ENCODE measurements around the gene HOXD1. TPM values are rescaled to one million over a fixed set of nuclear protein-coding genes. Genes with fewer than 3 reads are reported as not detected.

The HOXD1 gene
- total RNA-seq, 1 experiment from 2014 or later = not detected

DNA sequence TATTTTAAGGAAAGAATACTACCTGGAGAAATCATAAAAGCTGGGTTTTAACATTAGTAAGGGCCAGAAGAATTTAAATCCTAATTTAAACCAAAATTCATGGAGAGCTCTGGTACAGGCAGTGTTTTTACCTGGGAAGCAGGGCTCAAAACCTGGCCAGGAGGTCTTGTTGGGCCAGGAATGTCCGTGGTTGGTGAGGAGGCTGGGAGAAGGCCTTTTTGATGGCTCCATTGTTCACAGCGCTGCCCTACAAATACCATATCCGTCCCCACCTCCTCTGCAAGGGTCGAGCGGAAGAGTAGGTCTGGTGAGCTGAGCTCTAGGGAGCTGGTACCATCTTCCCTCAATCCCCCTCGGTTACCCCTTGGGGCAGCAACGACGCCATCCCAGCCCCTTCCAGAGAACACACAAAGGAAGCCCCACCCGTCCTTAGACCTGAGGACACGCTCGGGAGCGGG, 10.9 kb upstream of the HOXD1 start:
- no peak overlapping the region for H3K4me2 ChIP-seq

DNA sequence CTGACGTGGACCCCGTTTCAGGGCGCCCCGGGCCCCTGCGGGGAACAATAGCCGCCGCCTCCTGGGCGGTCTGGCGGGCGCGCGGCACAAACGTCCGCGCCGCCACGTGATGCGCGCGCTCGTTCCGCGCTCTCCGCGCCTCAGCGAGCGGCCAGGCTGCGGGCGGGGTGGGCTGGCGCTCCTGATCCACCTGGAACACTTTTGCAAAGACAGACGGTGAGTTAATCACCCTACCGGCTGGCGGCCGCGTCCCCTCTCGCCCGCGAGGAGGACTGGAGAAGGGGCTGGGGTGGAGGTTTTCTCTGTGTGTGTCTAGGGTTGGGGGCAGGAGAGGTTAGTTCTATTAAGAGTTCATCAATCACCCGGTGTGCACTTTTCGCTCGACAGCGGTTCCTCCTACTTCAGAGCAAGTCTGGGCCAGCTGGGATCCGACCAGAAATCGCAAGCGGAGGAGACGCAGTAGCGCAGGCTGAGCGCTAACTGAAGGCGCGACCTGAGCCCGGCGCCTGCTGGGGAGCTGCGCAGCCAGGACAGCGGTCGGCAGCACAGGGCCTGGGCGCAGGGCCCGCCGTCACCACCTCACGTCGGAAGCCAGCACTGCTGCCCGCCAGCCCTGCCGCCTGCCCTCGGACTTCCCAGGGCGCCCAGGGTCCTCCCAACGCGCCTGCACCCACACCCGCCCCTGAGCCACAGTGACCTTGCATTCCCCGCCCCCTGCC, 10.3 kb upstream of the HOXD1 start:
- no peaks in the 10 kb centered on the region for H3K36me3 ChIP-seq (ENCODE audit: low read depth)
- H4K20me1 ChIP-seq (ENCODE audit: insufficient read depth) = no peaks in the 10 kb centered on the region
- no peak overlapping the region for H3K4me3 ChIP-seq
- no peak for DNase-seq
- no peak overlapping the region for H3K27ac ChIP-seq
- intact Hi-C loops (cut with micrococcal nuclease; ENCODE audit: unreplicated experiment) = no loop called here
- H3F3A ChIP-seq (ENCODE audit: insufficient read depth, low read depth) = no peaks in the 10 kb centered on the region
- H3K79me2 ChIP-seq (ENCODE audit: low read depth) = no peaks in the 10 kb centered on the region
- H3K4me2 ChIP-seq = no peak overlapping the region
- CTCF ChIA-PET = no interaction called here
- H3K27me3 ChIP-seq (ENCODE audit: insufficient read depth, low read depth) = peaks cover 68% of the 10 kb centered on the region
- no TSS peak for BruUV-seq (replicated peaks)
- no peaks in the 10 kb centered on the region for H3K4me1 ChIP-seq (replicated peaks; ENCODE audit: insufficient read depth)
- TF ChIP-seq CTCF (conservative IDR thresholded peaks at IDR 0.05) = no peak
- no peak for TF ChIP-seq EZH2 (IDR thresholded peaks at IDR 0.05; ENCODE audit: low read depth)
- H2AFZ ChIP-seq = no peak overlapping the region
- POLR2A ChIA-PET (ENCODE audit: unreplicated experiment) = no interaction called here
- H3K9me3 ChIP-seq (ENCODE audit: insufficient read depth, low read depth) = no peaks in the 10 kb centered on the region
- H3K9me2 ChIP-seq (ENCODE audit: insufficient read depth) = no peaks in the 10 kb centered on the region

More for the DNA sequence above, 10.9 kb upstream of the HOXD1 start:
- BruUV-seq (replicated peaks) = no TSS peak
- H3K9me2 ChIP-seq (ENCODE audit: insufficient read depth) = no peaks in the 10 kb centered on the region
- H3K4me1 ChIP-seq (replicated peaks; ENCODE audit: insufficient read depth) = no peaks in the 10 kb centered on the region
- no peak overlapping the region for H2AFZ ChIP-seq
- POLR2A ChIA-PET (ENCODE audit: unreplicated experiment) = no interaction called here
- no peak for TF ChIP-seq CTCF (conservative IDR thresholded peaks at IDR 0.05)
- TF ChIP-seq EZH2 (IDR thresholded peaks at IDR 0.05; ENCODE audit: low read depth) = no peak
- no peak overlapping the region for H3K27ac ChIP-seq
- no peaks in the 10 kb centered on the region for H3K36me3 ChIP-seq (ENCODE audit: low read depth)
- H3F3A ChIP-seq (ENCODE audit: insufficient read depth, low read depth) = no peaks in the 10 kb centered on the region
- no peaks in the 10 kb centered on the region for H3K9me3 ChIP-seq (ENCODE audit: insufficient read depth, low read depth)
- no peak for DNase-seq
- no peaks in the 10 kb centered on the region for H4K20me1 ChIP-seq (ENCODE audit: insufficient read depth)
- intact Hi-C loops (cut with micrococcal nuclease; ENCODE audit: unreplicated experiment) = no loop called here
- CTCF ChIA-PET = no interaction called here
- peaks cover 74% of the 10 kb centered on the region for H3K27me3 ChIP-seq (ENCODE audit: insufficient read depth, low read depth)
- no peak overlapping the region for H3K4me3 ChIP-seq
- no peaks in the 10 kb centered on the region for H3K79me2 ChIP-seq (ENCODE audit: low read depth)

GRCh38 chr2:176178757-176179295, 9.6 kb upstream of the HOXD1 start:
- no peak overlapping the region for H3K4me3 ChIP-seq
- no peaks in the 10 kb centered on the region for H3K79me2 ChIP-seq (ENCODE audit: low read depth)
- intact Hi-C loops (cut with micrococcal nuclease; ENCODE audit: unreplicated experiment) = no loop called here
- H3K36me3 ChIP-seq (ENCODE audit: low read depth) = no peaks in the 10 kb centered on the region
- DNase-seq = no peak
- H3K9me3 ChIP-seq (ENCODE audit: insufficient read depth, low read depth) = no peaks in the 10 kb centered on the region
- H3K4me2 ChIP-seq = no peak overlapping the region
- ChIA-PET POLR2A (ENCODE audit: unreplicated experiment) (no interaction called here), CTCF (no interaction called here)
- no peaks in the 10 kb centered on the region for H4K20me1 ChIP-seq (ENCODE audit: insufficient read depth)
- H2AFZ ChIP-seq = no peak overlapping the region
- no peaks in the 10 kb centered on the region for H3K9me2 ChIP-seq (ENCODE audit: insufficient read depth)
- TF ChIP-seq EZH2 (IDR thresholded peaks at IDR 0.05; ENCODE audit: low read depth) (no peak), CTCF (conservative IDR thresholded peaks at IDR 0.05) (no peak)
- no TSS peak for BruUV-seq (replicated peaks)
- no peak overlapping the region for H3K27ac ChIP-seq
- no peaks in the 10 kb centered on the region for H3F3A ChIP-seq (ENCODE audit: insufficient read depth, low read depth)
- H3K4me1 ChIP-seq (replicated peaks; ENCODE audit: insufficient read depth) = no peaks in the 10 kb centered on the region
- H3K27me3 ChIP-seq (ENCODE audit: insufficient read depth, low read depth) = peaks cover 62% of the 10 kb centered on the region
